A673 (cell line): ENCODE measurements around the gene OGDH.

Source experiments
- CTCF ChIP-seq: fragments of 300-800, 200-600 bp; sonication (generic); conservative IDR thresholded peaks from 2 replicates; pipeline ENCODE4 v1.5.1; 2017; ENCODE audit warnings: low read depth, mild to moderate bottlenecking, antibody characterized with exemption, low read length, moderate library complexity, mixed read lengths
- EZH2 ChIP-seq: fragments of 200-600 bp; sonication (generic); IDR thresholded peaks from 2 replicates; pipeline ENCODE4 v1.6.1; 2017; ENCODE audit warnings: borderline replicate concordance, low read depth, mild to moderate bottlenecking, mixed read lengths, antibody characterized with exemption, low read length; ENCODE audit not compliant: poor library complexity, severe bottlenecking

GRCh38 chr7:44632196-44632595, 25.8 kb downstream of the OGDH start:
- TF ChIP-seq CTCF (no peak), EZH2 (no peak)
